HepG2 (cell line): ENCODE measurements around the gene CARHSP1. TPM values are rescaled to one million over a fixed set of nuclear protein-coding genes. Genes with fewer than 3 reads are reported as not detected.

Experiments
- AGO2 ChIP-seq: fragments of 200-400 bp; formaldehyde crosslinking; optimal IDR thresholded peaks from 2 replicates; pipeline ENCODE3; 2017; ENCODE audit warnings: mild to moderate bottlenecking, low read depth, low read length, moderate library complexity
- CAMTA2 ChIP-seq: sonication (generic); formaldehyde crosslinking; IDR thresholded peaks from 2 replicates; pipeline ENCODE4 v1.4.0; 2020; ENCODE audit warnings: mild to moderate bottlenecking, missing genetic modification reagents, borderline replicate concordance
- FOXM1 ChIP-seq: sonication (generic); formaldehyde crosslinking; IDR thresholded peaks from 2 replicates; pipeline ENCODE4 v1.5.0; 2020; ENCODE audit warnings: missing genetic modification reagents
- GATA4 ChIP-seq: sonication (generic); IDR thresholded peaks from 2 replicates; pipeline ENCODE4 v1.6.1; 2016; ENCODE audit warnings: antibody characterized with exemption, low read depth, borderline replicate concordance
- GFI1 ChIP-seq: sonication (generic); formaldehyde crosslinking; IDR thresholded peaks from 2 replicates; pipeline ENCODE4 v1.5.0; 2020; ENCODE audit warnings: missing genetic modification reagents, mild to moderate bottlenecking, borderline replicate concordance
- KDM3A ChIP-seq: IDR thresholded peaks from 2 replicates; pipeline ENCODE4 v1.6.1; 2018; ENCODE audit warnings: low read depth, missing compliant biosample characterization
- MAF1 ChIP-seq: sonication (generic); formaldehyde crosslinking; IDR thresholded peaks from 2 replicates; pipeline ENCODE4 v1.5.0; 2020; ENCODE audit warnings: missing genetic modification reagents, borderline replicate concordance
- NCOA5 ChIP-seq: sonication (generic); formaldehyde crosslinking; IDR thresholded peaks from 2 replicates; pipeline ENCODE4 v1.4.0; 2020; ENCODE audit warnings: missing genetic modification reagents
- RFX1 ChIP-seq: fragments of 450-650 bp; IDR thresholded peaks from 2 replicates; pipeline ENCODE4 v1.6.1; 2017
- TAF1 ChIP-seq: sonication (generic); formaldehyde crosslinking; IDR thresholded peaks from 2 replicates; pipeline ENCODE4 v1.4.0; 2020; ENCODE audit warnings: missing genetic modification reagents
- ZFP1 ChIP-seq: IDR thresholded peaks from 2 replicates; pipeline ENCODE4 v1.6.1; 2016
- ZNF235 ChIP-seq: sonication (generic); formaldehyde crosslinking; IDR thresholded peaks from 2 replicates; pipeline ENCODE4 v1.8.1; 2023; ENCODE audit warnings: mild to moderate bottlenecking, missing genetic modification reagents, borderline replicate concordance
- ZNF256 ChIP-seq: sonication (generic); formaldehyde crosslinking; conservative IDR thresholded peaks from 2 replicates; pipeline ENCODE4 v1.4.0; 2020; ENCODE audit warnings: missing genetic modification reagents
- ZNF501 ChIP-seq: sonication (generic); formaldehyde crosslinking; IDR thresholded peaks from 2 replicates; pipeline ENCODE4 v1.5.1; 2020; ENCODE audit warnings: mild to moderate bottlenecking, moderate library complexity, missing genetic modification reagents
- ZNF543 ChIP-seq: sonication (generic); formaldehyde crosslinking; IDR thresholded peaks from 2 replicates; pipeline ENCODE4 v1.4.0; 2020; ENCODE audit warnings: mild to moderate bottlenecking, missing genetic modification reagents
- ZNF776 ChIP-seq: sonication (generic); formaldehyde crosslinking; IDR thresholded peaks from 2 replicates; pipeline ENCODE4 v1.4.0; 2020; ENCODE audit warnings: mild to moderate bottlenecking, missing genetic modification reagents
- ZNF777 ChIP-seq: sonication (generic); formaldehyde crosslinking; IDR thresholded peaks from 2 replicates; pipeline ENCODE4 v1.4.0; 2020; ENCODE audit warnings: missing genetic modification reagents
- ZNF841 ChIP-seq: sonication (generic); formaldehyde crosslinking; IDR thresholded peaks from 2 replicates; pipeline ENCODE4 v1.8.1; 2023; ENCODE audit warnings: missing genetic modification reagents, borderline replicate concordance
- polyA plus RNA-seq, 8 experiments: library from polyadenylated mRNA; depleted of rRNA in 3 of 8; stranded (reverse) in 7 of 8; unstranded in 1 of 8; fragments of >200 nt; fragmentation: Illumina TruSeq in 4 of 8; extraction: Trizol in 4 of 8; gene quantifications; 2 replicates each; pipeline versions ENCODE4 v1.2.1 to v1.2.3, GENCODE V29; 2011 to 2016; ENCODE audit warnings: low read depth in 4 of 8, missing spikeins in 1 of 8, mixed read lengths in 1 of 8; ENCODE audit not compliant: insufficient read depth in 1 of 8
- total RNA-seq, 5 experiments: library from RNA; depleted of rRNA; stranded (reverse); fragments of >200 nt; fragmentation: Illumina TruSeq; extraction: Trizol; gene quantifications; 2 replicates each; pipeline ENCODE4 v1.2.3, GENCODE V29; 2016; ENCODE audit warnings: low read depth in 1 of 5
- TF ChIP-seq, protein P1 (sequence below): sonication (generic); formaldehyde crosslinking; IDR thresholded peaks from 2 replicates; pipeline ENCODE4 v1.4.0; 2020; ENCODE audit warnings: missing genetic modification reagents, borderline replicate concordance
- TF ChIP-seq, protein P2 (sequence below): IDR thresholded peaks from 2 replicates; pipeline ENCODE4 v1.6.1; 2016
- TF ChIP-seq, protein P3 (sequence below): sonication (generic); formaldehyde crosslinking; IDR thresholded peaks from 2 replicates; pipeline ENCODE4 v1.4.0; 2020; ENCODE audit warnings: mild to moderate bottlenecking, low read depth, missing genetic modification reagents

The CARHSP1 gene
- total and polyA plus RNA-seq, 2 of the 13 experiments (the other 11 are each of a cell fraction or from before 2014, with no cell fraction given): 173 to 345 TPM

DNA sequence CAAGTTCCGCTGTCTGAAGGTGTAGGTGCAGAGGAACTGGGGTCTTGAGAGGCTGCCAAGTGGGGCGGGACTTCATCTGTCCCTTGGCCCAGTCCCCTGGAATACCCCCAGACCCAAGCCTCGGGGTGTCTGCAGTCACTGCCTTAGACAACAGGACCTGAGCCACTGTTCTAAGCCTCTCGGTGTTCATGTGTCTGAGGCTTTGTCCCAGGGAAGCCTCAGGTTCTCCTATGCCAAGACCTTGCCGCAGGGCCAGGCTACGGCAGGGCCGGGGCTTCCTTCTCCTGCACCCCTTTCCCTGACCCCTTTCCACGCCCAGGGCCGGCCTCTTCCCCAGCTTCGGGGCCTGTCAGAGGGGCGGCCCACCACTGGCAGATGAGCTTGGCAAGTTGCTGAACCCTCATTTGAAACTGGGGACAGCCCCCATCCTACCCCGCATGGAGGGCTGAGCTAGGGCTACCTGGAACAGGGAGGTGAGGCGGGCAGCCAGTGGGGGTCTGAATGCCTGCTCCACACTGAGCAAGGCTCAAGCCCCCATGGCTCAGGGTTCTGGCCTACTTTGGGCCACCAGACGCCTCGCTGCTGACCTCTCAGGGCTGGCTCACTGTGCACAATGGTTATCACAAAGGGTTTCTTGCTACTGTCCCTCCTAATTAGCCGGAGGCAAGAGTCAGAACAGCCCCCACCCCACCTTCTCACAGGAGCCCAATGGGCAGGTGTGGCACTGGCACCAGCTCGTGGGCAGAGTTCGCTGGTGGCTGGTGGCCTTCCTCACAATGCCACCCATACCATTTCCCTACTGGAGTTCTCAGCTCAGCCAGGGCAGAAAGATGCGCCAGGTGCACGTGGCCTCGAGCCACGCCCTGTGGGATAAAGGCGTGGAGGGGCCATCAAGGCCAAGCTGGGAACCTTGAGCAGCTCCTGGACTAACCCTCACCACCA is 20.4 kb upstream of the CARHSP1 start (continued):
- no peak for TF ChIP-seq KDM3A (CRISPR knock-in tag)
- peak; percentile 75; the same call in 1 of the 2 replicates for TF ChIP-seq NCOA5 (CRISPR knock-in tag)
- no peak for TF ChIP-seq MAF1
- TF ChIP-seq ZNF256 (CRISPR knock-in tag): no peak
- no peak for TF ChIP-seq ZFP1 (CRISPR knock-in tag)
- no peak for TF ChIP-seq RFX1
- TF ChIP-seq ZNF777 (CRISPR knock-in tag): peak; percentile 24; the same call in 1 of the 2 replicates
- TF ChIP-seq, protein P1, sequence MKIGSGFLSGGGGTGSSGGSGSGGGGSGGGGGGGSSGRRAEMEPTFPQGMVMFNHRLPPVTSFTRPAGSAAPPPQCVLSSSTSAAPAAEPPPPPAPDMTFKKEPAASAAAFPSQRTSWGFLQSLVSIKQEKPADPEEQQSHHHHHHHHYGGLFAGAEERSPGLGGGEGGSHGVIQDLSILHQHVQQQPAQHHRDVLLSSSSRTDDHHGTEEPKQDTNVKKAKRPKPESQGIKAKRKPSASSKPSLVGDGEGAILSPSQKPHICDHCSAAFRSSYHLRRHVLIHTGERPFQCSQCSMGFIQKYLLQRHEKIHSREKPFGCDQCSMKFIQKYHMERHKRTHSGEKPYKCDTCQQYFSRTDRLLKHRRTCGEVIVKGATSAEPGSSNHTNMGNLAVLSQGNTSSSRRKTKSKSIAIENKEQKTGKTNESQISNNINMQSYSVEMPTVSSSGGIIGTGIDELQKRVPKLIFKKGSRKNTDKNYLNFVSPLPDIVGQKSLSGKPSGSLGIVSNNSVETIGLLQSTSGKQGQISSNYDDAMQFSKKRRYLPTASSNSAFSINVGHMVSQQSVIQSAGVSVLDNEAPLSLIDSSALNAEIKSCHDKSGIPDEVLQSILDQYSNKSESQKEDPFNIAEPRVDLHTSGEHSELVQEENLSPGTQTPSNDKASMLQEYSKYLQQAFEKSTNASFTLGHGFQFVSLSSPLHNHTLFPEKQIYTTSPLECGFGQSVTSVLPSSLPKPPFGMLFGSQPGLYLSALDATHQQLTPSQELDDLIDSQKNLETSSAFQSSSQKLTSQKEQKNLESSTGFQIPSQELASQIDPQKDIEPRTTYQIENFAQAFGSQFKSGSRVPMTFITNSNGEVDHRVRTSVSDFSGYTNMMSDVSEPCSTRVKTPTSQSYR (CRISPR knock-in tag): no peak
- no peak for TF ChIP-seq TAF1 (CRISPR knock-in tag)
- TF ChIP-seq, protein P2, sequence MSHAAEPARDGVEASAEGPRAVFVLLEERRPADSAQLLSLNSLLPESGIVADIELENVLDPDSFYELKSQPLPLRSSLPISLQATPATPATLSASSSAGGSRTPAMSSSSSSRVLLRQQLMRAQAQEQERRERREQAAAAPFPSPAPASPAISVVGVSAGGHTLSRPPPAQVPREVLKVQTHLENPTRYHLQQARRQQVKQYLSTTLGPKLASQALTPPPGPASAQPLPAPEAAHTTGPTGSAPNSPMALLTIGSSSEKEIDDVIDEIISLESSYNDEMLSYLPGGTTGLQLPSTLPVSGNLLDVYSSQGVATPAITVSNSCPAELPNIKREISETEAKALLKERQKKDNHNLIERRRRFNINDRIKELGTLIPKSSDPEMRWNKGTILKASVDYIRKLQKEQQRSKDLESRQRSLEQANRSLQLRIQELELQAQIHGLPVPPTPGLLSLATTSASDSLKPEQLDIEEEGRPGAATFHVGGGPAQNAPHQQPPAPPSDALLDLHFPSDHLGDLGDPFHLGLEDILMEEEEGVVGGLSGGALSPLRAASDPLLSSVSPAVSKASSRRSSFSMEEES: no peak
- TF ChIP-seq, protein P3, sequence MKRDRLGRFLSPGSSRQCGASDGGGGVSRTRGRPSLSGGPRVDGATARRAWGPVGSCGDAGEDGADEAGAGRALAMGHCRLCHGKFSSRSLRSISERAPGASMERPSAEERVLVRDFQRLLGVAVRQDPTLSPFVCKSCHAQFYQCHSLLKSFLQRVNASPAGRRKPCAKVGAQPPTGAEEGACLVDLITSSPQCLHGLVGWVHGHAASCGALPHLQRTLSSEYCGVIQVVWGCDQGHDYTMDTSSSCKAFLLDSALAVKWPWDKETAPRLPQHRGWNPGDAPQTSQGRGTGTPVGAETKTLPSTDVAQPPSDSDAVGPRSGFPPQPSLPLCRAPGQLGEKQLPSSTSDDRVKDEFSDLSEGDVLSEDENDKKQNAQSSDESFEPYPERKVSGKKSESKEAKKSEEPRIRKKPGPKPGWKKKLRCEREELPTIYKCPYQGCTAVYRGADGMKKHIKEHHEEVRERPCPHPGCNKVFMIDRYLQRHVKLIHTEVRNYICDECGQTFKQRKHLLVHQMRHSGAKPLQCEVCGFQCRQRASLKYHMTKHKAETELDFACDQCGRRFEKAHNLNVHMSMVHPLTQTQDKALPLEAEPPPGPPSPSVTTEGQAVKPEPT: no peak
- no peak for TF ChIP-seq FOXM1 (CRISPR knock-in tag)
- 0 out of 2 replicates have a peak, but pooled peaks have one; percentile 35 for TF ChIP-seq CAMTA2 (CRISPR knock-in tag)
- peak; percentile 98 for TF ChIP-seq AGO2
- TF ChIP-seq ZNF776 (CRISPR knock-in tag): peak; percentile 68; the same call in 1 of the 2 replicates
- no peak for TF ChIP-seq GATA4
- TF ChIP-seq ZNF543 (CRISPR knock-in tag): 0 out of 2 replicates have a peak, but pooled peaks have one; percentile 23
- 0 out of 2 replicates have a peak, but pooled peaks have one; percentile 58 for TF ChIP-seq ZNF235
- no peak for TF ChIP-seq GFI1 (CRISPR knock-in tag)
- 0 out of 2 replicates have a peak, but pooled peaks have one; percentile 1 for TF ChIP-seq ZNF501 (CRISPR knock-in tag)
- TF ChIP-seq ZNF841 (CRISPR knock-in tag): no peak
